CD8-positive, alpha-beta memory T cell (primary cell): Measurements from ENCODE around the gene C19orf53. TPM values are rescaled to one million over a fixed set of nuclear protein-coding genes. Genes with fewer than 3 reads are reported as not detected.

Source experiments
- CTCF ChIA-PET: fragments of 350-600 bp; sonication (Branson Sonifier 250); formaldehyde crosslinking; loops from one replicate; lab custom pipeline; 2021; ENCODE audit warnings: antibody characterized with exemption; lab: Charles Lee
- POLR2A ChIA-PET: fragments of 350-600 bp; sonication (Branson Sonifier 250); formaldehyde crosslinking; loops from one replicate; lab custom pipeline; 2021; ENCODE audit warnings: antibody characterized with exemption; lab: Charles Lee
- DNase-seq, 5 donors: peaks; one replicate each; pipeline versions ENCODE4 v3.0.0 to v3.0.0-alpha.2; 2020 to 2022; ENCODE audit warnings: mixed read lengths in 1 of 5
- H3K27ac ChIP-seq: one replicate; pipeline ENCODE4 v1.7.0; 2013; ENCODE audit warnings: low read depth, mild to moderate bottlenecking, low read length, moderate library complexity
- H3K27me3 ChIP-seq: 2 replicates; pipeline ENCODE4 v1.7.0; 2013; ENCODE audit warnings: low read length, mild to moderate bottlenecking; ENCODE audit not compliant: insufficient read depth, poor library complexity, severe bottlenecking
- H3K36me3 ChIP-seq: 2 replicates; pipeline ENCODE4 v1.7.0; 2013; ENCODE audit warnings: mild to moderate bottlenecking, low read length, moderate library complexity; ENCODE audit not compliant: insufficient read depth
- H3K4me1 ChIP-seq: 2 replicates; pipeline ENCODE4 v1.7.0; 2013; ENCODE audit warnings: mild to moderate bottlenecking, low read length, moderate library complexity; ENCODE audit not compliant: insufficient read depth
- H3K4me3 ChIP-seq: 2 replicates; pipeline ENCODE4 v1.7.0; 2013; ENCODE audit warnings: mild to moderate bottlenecking, low read length
- H3K9me3 ChIP-seq: 2 replicates; pipeline ENCODE4 v1.7.0; 2013; ENCODE audit warnings: mild to moderate bottlenecking, low read length
- H3K27ac Mint-ChIP-seq, 8 donors: one replicate each; pipeline ENCODE4 v1.8.0; 2020 to 2021; ENCODE audit warnings: mixed read lengths in 8 of 8, mild to moderate bottlenecking in 6 of 8, inconsistent platforms in 3 of 8, moderate library complexity in 3 of 8
- H3K27me3 Mint-ChIP-seq, 2 donors: one replicate each; pipeline ENCODE4 v1.8.0; 2020 to 2021; ENCODE audit warnings: mixed read lengths in 2 of 2, mild to moderate bottlenecking in 1 of 2, moderate library complexity in 1 of 2
- H3K36me3 Mint-ChIP-seq, 3 donors: one replicate each; pipeline ENCODE4 v1.8.0; 2020 to 2021; ENCODE audit warnings: mixed read lengths in 3 of 3, inconsistent platforms in 1 of 3, mild to moderate bottlenecking in 1 of 3
- H3K4me1 Mint-ChIP-seq, 3 donors: one replicate each; pipeline ENCODE4 v1.8.0; 2020 to 2021; ENCODE audit warnings: mixed read lengths in 3 of 3, inconsistent platforms in 1 of 3, mild to moderate bottlenecking in 1 of 3
- H3K4me3 Mint-ChIP-seq, 7 donors: one replicate each; pipeline ENCODE4 v1.8.0; 2020 to 2021; ENCODE audit warnings: mixed read lengths in 7 of 7, mild to moderate bottlenecking in 6 of 7, moderate library complexity in 4 of 7, inconsistent platforms in 2 of 7
- H3K9me3 Mint-ChIP-seq, 5 donors: one replicate each; pipeline ENCODE4 v1.8.0; 2020 to 2022; ENCODE audit warnings: mixed read lengths in 5 of 5, mild to moderate bottlenecking in 3 of 5, moderate library complexity in 2 of 5, inconsistent platforms in 1 of 5
- polyA plus RNA-seq: library from polyadenylated mRNA; unstranded; fragments of 300-500 nt; fragmentation: Illumina TruSeq; gene quantifications from one replicate; pipeline ENCODE4 v1.2.3, GENCODE V29; 2021
- total RNA-seq, 2 experiments: library from RNA; stranded (reverse); gene quantifications; one replicate each; pipeline ENCODE4 v1.2.3, GENCODE V29; 2021

C19orf53 gene
- total and polyA plus RNA-seq, 3 experiments from 2014 or later: 131 to 239 (median 163) TPM

GRCh38 chr19:13756210-13756609 is 18.0 kb upstream of the C19orf53 start:
- ChIA-PET CTCF (no interaction called here), POLR2A (no interaction called here)
- peaks cover under 1 to 4% (median 3%) of the 10 kb centered on the region in 3 donors for H3K4me1 Mint-ChIP-seq
- no peak for DNase-seq
- H3K36me3 Mint-ChIP-seq: peaks cover 13 to 70% (median 13%) of the 10 kb centered on the region in 3 donors
- Histone ChIP-seq H3K27me3 (no peaks in the 10 kb centered on the region), H3K9me3 (no peaks in the 10 kb centered on the region), H3K4me1 (no peaks in the 10 kb centered on the region), H3K4me3 (no peak overlapping the region), H3K27ac (no peak overlapping the region), H3K36me3 (peaks cover 42% of the 10 kb centered on the region)
- H3K9me3 Mint-ChIP-seq: no peaks in the 10 kb centered on the region
- no peak overlapping the region for H3K4me3 Mint-ChIP-seq
- H3K27me3 Mint-ChIP-seq: peaks cover 0 to 2% of the 10 kb centered on the region in 2 donors
- peak overlapping the region in 2 of 8 donors; percentile 52 to 55 for H3K27ac Mint-ChIP-seq

- Histone ChIP-seq H3K36me3 (peaks cover 41% of the 10 kb centered on the region), H3K4me3 (no peak overlapping the region), H3K27me3 (no peaks in the 10 kb centered on the region), H3K4me1 (no peaks in the 10 kb centered on the region), H3K9me3 (no peaks in the 10 kb centered on the region), H3K27ac (no peak overlapping the region)
- Mint-ChIP-seq H3K9me3 (no peaks in the 10 kb centered on the region), H3K4me1 (peaks cover 4 to 6% (median 5%) of the 10 kb centered on the region in 3 donors), H3K36me3 (peaks cover 13 to 70% (median 17%) of the 10 kb centered on the region in 3 donors), H3K4me3 (peak overlapping the region in 1 of 7 donors; percentile 27), H3K27ac (peak overlapping the region in 1 of 8 donors; percentile 78), H3K27me3 (peaks cover 0 to 2% of the 10 kb centered on the region in 2 donors)
- CTCF ChIA-PET: no interaction called here
- POLR2A ChIA-PET: no interaction called here
- DNase-seq: no peak
Observed at GRCh38 chr19:13757805-13758772, 16.2 kb upstream of the C19orf53 start.

GRCh38 chr19:13758795-13759194 is 15.5 kb upstream of the C19orf53 start:
- peaks cover 0 to 2% of the 10 kb centered on the region in 2 donors for H3K27me3 Mint-ChIP-seq
- H3K27ac ChIP-seq: no peak overlapping the region
- H3K4me3 Mint-ChIP-seq: no peak overlapping the region

GRCh38 chr19:13761423-13761822 is 12.8 kb upstream of the C19orf53 start:
- ChIA-PET POLR2A (interaction anchor here (0.9 to 1.0 kb wide), 2 partner anchors 13 kb away, joined by 3 to 4 read pairs; partner anchors contain the start of gene C19orf53), CTCF (interaction anchor here (0.9 kb wide), 1 partner anchor 13 kb away, joined by 3 read pairs; no protein-coding TSS in a partner anchor)
- Histone ChIP-seq H3K27ac (no peak overlapping the region), H3K9me3 (no peaks in the 10 kb centered on the region), H3K36me3 (peaks cover 26% of the 10 kb centered on the region), H3K4me1 (peaks cover 16% of the 10 kb centered on the region), H3K4me3 (no peak overlapping the region), H3K27me3 (no peaks in the 10 kb centered on the region)
- Mint-ChIP-seq H3K27ac (no peak overlapping the region), H3K9me3 (no peaks in the 10 kb centered on the region), H3K4me1 (peaks cover 18 to 28% (median 19%) of the 10 kb centered on the region in 3 donors), H3K4me3 (no peak overlapping the region), H3K36me3 (peaks cover 4 to 58% (median 8%) of the 10 kb centered on the region in 3 donors), H3K27me3 (no peaks in the 10 kb centered on the region)
- DNase-seq: no peak

More at GRCh38 chr19:13758795-13759194, 15.5 kb upstream of the C19orf53 start:
- Mint-ChIP-seq H3K9me3 (no peaks in the 10 kb centered on the region), H3K27ac (no peak overlapping the region), H3K4me1 (peaks cover 6 to 9% (median 8%) of the 10 kb centered on the region in 3 donors), H3K36me3 (peaks cover 13 to 65% (median 15%) of the 10 kb centered on the region in 3 donors)
- Histone ChIP-seq H3K36me3 (peaks cover 41% of the 10 kb centered on the region), H3K9me3 (no peaks in the 10 kb centered on the region), H3K4me1 (peaks cover 2% of the 10 kb centered on the region), H3K27me3 (no peaks in the 10 kb centered on the region), H3K4me3 (no peak overlapping the region)
- DNase-seq: no peak
- ChIA-PET CTCF (no interaction called here), POLR2A (no interaction called here)

GRCh38 chr19:13762635-13763235 is 11.5 kb upstream of the C19orf53 start:
- ChIA-PET POLR2A (no interaction called here), CTCF (no interaction called here)
- no peaks in the 10 kb centered on the region for H3K9me3 Mint-ChIP-seq
- peak overlapping the region in 1 of 7 donors; percentile 91 for H3K4me3 Mint-ChIP-seq
- H3K27me3 Mint-ChIP-seq: no peaks in the 10 kb centered on the region
- Histone ChIP-seq H3K36me3 (peaks cover 17% of the 10 kb centered on the region), H3K27ac (no peak overlapping the region), H3K4me1 (peaks cover 16% of the 10 kb centered on the region), H3K4me3 (no peak overlapping the region), H3K27me3 (no peaks in the 10 kb centered on the region), H3K9me3 (no peaks in the 10 kb centered on the region)
- no peak for DNase-seq
- peaks cover 4 to 47% (median 6%) of the 10 kb centered on the region in 3 donors for H3K36me3 Mint-ChIP-seq
- no peak overlapping the region for H3K27ac Mint-ChIP-seq
- peaks cover 18 to 32% (median 20%) of the 10 kb centered on the region in 3 donors for H3K4me1 Mint-ChIP-seq

GRCh38 chr19:13763265-13763664 is 11.0 kb upstream of the C19orf53 start:
- Histone ChIP-seq H3K36me3 (peaks cover 11% of the 10 kb centered on the region), H3K27ac (peak overlapping the region; percentile 57), H3K4me3 (no peak overlapping the region), H3K4me1 (peaks cover 16% of the 10 kb centered on the region), H3K9me3 (no peaks in the 10 kb centered on the region), H3K27me3 (no peaks in the 10 kb centered on the region)
- Mint-ChIP-seq H3K27me3 (no peaks in the 10 kb centered on the region), H3K4me3 (peak overlapping the region; percentile 67 to 90 (median 85)), H3K4me1 (peaks cover 18 to 32% (median 20%) of the 10 kb centered on the region in 3 donors), H3K9me3 (no peaks in the 10 kb centered on the region), H3K36me3 (peaks cover 2 to 44% (median 7%) of the 10 kb centered on the region in 3 donors), H3K27ac (peak overlapping the region in 3 of 8 donors; percentile 55 to 88 (median 77))
- no peak for DNase-seq
- CTCF ChIA-PET: no interaction called here
- POLR2A ChIA-PET: no interaction called here

GRCh38 chr19:13764101-13764807 is 10.0 kb upstream of the C19orf53 start, which contains the start of gene MRI1:
Gene MRI1, plus strand, starts transcription at chr19:13764522. Its CDS starts 67 bp downstream, at chr19:13764589.
- H3K4me3 ChIP-seq: peak within 1 kb of the TSS; percentile 73
- Mint-ChIP-seq H3K27ac (peak within 1 kb of the TSS; percentile 84 to 94 (median 90)), H3K9me3 (no peaks in the 10 kb centered on the region), H3K4me3 (peak within 1 kb of the TSS; percentile 82 to 94 (median 90)), H3K27me3 (no peaks in the 10 kb centered on the region), H3K4me1 (peaks cover 18 to 32% (median 20%) of the 10 kb centered on the region in 3 donors), H3K36me3 (peaks cover 0 to 41% (median 5%) of the 10 kb centered on the region in 3 donors)
- DNase-seq: peak; percentile 48 to 73 (median 56)
- peak within 1 kb of the TSS; percentile 57 for H3K27ac ChIP-seq
- H3K27me3 ChIP-seq: no peaks in the 10 kb centered on the region
- H3K4me1 ChIP-seq: peaks cover 16% of the 10 kb centered on the region
- peaks cover 4% of the 10 kb centered on the region for H3K36me3 ChIP-seq
- H3K9me3 ChIP-seq: no peaks in the 10 kb centered on the region
- POLR2A ChIA-PET: interaction anchor here (0.5 to 1.4 kb wide), 5 partner anchors 11 to 643 kb away, joined by 3 to 16 read pairs (median 6); partner anchors contain the start of gene ZSWIM4
- CTCF ChIA-PET: interaction anchor here (0.7 to 1.7 kb wide), 4 partner anchors 20 to 98 kb away, joined by 3 to 7 read pairs (median 3); no protein-coding TSS in a partner anchor
